Endodermal cell (in vitro differentiated cells): ENCODE measurements around the gene PLEKHM3. TPM values are rescaled to one million over a fixed set of nuclear protein-coding genes. Genes with fewer than 3 reads are reported as not detected.

Experiments
- DNase-seq: peaks from one replicate; pipeline ENCODE4 v3.0.0-alpha.2; 2017
- H3K27ac ChIP-seq: 2 replicates; pipeline ENCODE4 v1.5.1; 2013; ENCODE audit warnings: mild to moderate bottlenecking, low read depth, low read length, moderate library complexity
- H3K27me3 ChIP-seq: 2 replicates; pipeline ENCODE4 v1.6.1; 2013; ENCODE audit warnings: mild to moderate bottlenecking, low read length, moderate library complexity; ENCODE audit not compliant: insufficient read depth, control insufficient read depth, poor library complexity, severe bottlenecking
- H3K36me3 ChIP-seq: 2 replicates; pipeline ENCODE4 v1.7.0; 2013; ENCODE audit warnings: mild to moderate bottlenecking, low read length, moderate library complexity; ENCODE audit not compliant: control insufficient read depth, insufficient read depth
- H3K4me1 ChIP-seq: one replicate; pipeline ENCODE4 v1.7.0; 2013; ENCODE audit warnings: low read length; ENCODE audit not compliant: control insufficient read depth, insufficient read depth
- H3K4me3 ChIP-seq: 2 replicates; pipeline ENCODE4 v1.5.1; 2013; ENCODE audit warnings: mild to moderate bottlenecking, low read length, moderate library complexity
- H3K9ac ChIP-seq: 2 replicates; pipeline ENCODE4 v1.6.1; 2013; ENCODE audit warnings: mild to moderate bottlenecking, low read length, moderate library complexity; ENCODE audit not compliant: poor library complexity, severe bottlenecking; ENCODE audit errors: extremely low read depth
- H3K9me3 ChIP-seq: 2 replicates; pipeline ENCODE4 v1.6.1; 2013; ENCODE audit warnings: mild to moderate bottlenecking, low read length, moderate library complexity; ENCODE audit not compliant: control insufficient read depth
- H3K27ac Mint-ChIP-seq: 2 replicates; pipeline ENCODE4 v1.8.0; 2020; ENCODE audit warnings: mixed read lengths
- H3K27me3 Mint-ChIP-seq: 2 replicates; pipeline ENCODE4 v1.8.0; 2021; ENCODE audit warnings: mild to moderate bottlenecking, mixed read lengths; ENCODE audit not compliant: insufficient read depth
- H3K36me3 Mint-ChIP-seq: 2 replicates; pipeline ENCODE4 v1.8.0; 2020; ENCODE audit warnings: low read depth, mixed read lengths
- H3K4me1 Mint-ChIP-seq: 2 replicates; pipeline ENCODE4 v1.8.0; 2020; ENCODE audit warnings: mixed read lengths
- H3K4me3 Mint-ChIP-seq: 2 replicates; pipeline ENCODE4 v1.8.0; 2020; ENCODE audit warnings: mild to moderate bottlenecking, moderate library complexity, mixed read lengths
- H3K9me3 Mint-ChIP-seq: 2 replicates; pipeline ENCODE4 v1.8.0; 2020; ENCODE audit warnings: mild to moderate bottlenecking, mixed read lengths
- WGBS, 2 experiments: methylation state at CpG; one replicate each; pipeline versions ENCODE4 v1.1.5 to v1.1.7; 2013; ENCODE audit warnings: missing lambda C conversion rate in 2 of 2, mixed read lengths in 1 of 2; ENCODE audit not compliant: insufficient coverage in 1 of 2, insufficient read length in 1 of 2; 5-methylcytosine and 5-hydroxymethylcytosine counted together
- total RNA-seq, 2 donors: library from RNA; stranded (reverse); fragmentation: NEBNext Ultra II Directional in 1 of 2; extraction: Animal tissue kit (Norgen Biotek cat#: 25700) in 1 of 2; gene quantifications; 2 replicates in 1 of 2; 3 replicates in 1 of 2; pipeline ENCODE4 v1.2.1, GENCODE V29; 2021
- TF ChIP-seq, protein P1 (sequence below): fragments of 200-600 bp; sonication (generic); conservative IDR thresholded peaks from 2 replicates; pipeline ENCODE4 v1.5.0; 2021; ENCODE audit warnings: antibody characterized with exemption, mild to moderate bottlenecking

PLEKHM3 gene
- total RNA-seq, 2 donors from 2014 or later, result 13.3 to 17.9 TPM

DNA sequence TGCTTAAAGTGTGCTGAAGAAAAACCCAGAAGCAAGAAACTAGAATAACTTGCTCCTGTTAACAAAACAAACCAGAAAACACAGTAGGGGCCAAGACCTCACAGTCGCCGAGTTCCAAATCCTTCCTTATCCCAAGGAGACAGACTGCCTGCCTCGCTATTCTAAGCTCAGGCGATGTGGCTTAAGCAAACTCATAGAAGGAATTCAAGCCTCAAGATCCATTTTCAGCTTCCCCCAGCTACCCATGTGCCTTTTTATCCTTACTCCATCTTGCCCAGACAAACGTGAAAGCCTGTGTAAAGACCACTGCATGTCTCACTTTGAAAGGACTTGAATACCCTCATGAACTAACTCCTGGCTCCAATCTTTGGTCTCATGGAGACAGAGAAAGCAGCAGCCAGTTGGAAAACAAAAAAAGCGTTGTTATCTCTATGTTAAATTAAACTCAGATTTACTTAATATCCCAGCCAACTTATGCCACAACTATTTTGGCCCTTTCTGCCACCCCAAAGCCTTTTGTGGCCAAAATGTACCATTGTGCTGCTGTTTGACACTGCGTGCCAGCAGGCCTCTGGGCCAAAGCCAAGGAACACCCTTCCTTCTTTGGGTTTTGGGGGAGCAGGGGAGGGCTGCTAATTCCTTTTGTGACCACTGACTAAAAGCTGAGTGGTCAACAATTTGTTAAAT, 132.5 kb downstream of the PLEKHM3 start:
- Histone ChIP-seq H3K27me3 (no peaks in the 10 kb centered on the region), H3K9ac (no peak overlapping the region), H3K36me3 (no peaks in the 10 kb centered on the region), H3K27ac (no peak overlapping the region), H3K4me1 (peaks cover 44% of the 10 kb centered on the region), H3K9me3 (no peaks in the 10 kb centered on the region), H3K4me3 (no peak overlapping the region)
- Mint-ChIP-seq H3K9me3 (no peaks in the 10 kb centered on the region), H3K27me3 (no peaks in the 10 kb centered on the region), H3K27ac (peak overlapping the region; percentile 86), H3K4me3 (no peak overlapping the region), H3K36me3 (peaks cover 2% of the 10 kb centered on the region), H3K4me1 (peaks cover 63% of the 10 kb centered on the region)
- WGBS, 2 experiments, result 71 to 82% methylated on average over 3 to 7 of the region's 7 CpGs
- DNase-seq, result no peak
- TF ChIP-seq, protein P1, sequence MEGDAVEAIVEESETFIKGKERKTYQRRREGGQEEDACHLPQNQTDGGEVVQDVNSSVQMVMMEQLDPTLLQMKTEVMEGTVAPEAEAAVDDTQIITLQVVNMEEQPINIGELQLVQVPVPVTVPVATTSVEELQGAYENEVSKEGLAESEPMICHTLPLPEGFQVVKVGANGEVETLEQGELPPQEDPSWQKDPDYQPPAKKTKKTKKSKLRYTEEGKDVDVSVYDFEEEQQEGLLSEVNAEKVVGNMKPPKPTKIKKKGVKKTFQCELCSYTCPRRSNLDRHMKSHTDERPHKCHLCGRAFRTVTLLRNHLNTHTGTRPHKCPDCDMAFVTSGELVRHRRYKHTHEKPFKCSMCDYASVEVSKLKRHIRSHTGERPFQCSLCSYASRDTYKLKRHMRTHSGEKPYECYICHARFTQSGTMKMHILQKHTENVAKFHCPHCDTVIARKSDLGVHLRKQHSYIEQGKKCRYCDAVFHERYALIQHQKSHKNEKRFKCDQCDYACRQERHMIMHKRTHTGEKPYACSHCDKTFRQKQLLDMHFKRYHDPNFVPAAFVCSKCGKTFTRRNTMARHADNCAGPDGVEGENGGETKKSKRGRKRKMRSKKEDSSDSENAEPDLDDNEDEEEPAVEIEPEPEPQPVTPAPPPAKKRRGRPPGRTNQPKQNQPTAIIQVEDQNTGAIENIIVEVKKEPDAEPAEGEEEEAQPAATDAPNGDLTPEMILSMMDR, result no peak

DNA sequence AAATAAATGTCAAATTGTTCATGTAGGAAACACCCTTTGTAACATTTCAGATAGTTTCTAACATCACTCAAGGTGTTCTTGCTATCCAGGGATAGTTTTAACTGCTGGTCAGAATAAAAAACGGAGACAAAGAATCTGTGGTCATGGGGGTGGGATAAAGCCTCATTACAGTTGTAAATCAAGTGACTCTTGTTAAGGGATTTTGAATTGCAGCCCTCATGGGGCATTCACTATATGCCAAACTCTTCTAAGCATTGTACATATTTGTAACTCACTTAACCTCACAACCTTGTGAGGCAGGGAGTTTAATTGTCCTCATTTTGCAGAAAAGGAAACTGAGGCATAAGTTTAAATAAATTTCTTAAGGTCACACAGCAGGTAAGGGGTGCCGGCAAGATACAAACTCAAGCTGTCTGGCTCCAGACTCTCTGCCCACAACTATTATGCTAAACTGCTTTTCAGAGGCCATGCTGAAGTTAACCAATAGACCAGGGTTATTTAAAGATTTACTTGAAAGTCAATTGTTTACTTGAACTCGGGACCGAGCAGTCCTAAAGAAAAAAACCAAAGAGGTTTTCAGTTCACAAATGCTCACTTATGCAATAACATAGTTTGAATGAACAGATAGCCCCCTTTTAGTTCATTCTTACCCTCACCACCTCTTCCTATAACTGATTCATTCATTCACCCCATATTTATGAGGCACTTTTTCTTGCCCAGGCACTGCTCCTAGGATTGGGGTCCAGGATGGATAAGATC, 134.1 kb downstream of the PLEKHM3 start:
- no peak for DNase-seq
- H3K9ac ChIP-seq, result no peak overlapping the region
- no peak overlapping the region for H3K27ac Mint-ChIP-seq
- H3K4me3 ChIP-seq, result no peak overlapping the region
- no peaks in the 10 kb centered on the region for H3K9me3 Mint-ChIP-seq
- H3K4me3 Mint-ChIP-seq, result no peak overlapping the region
- H3K36me3 ChIP-seq, result no peaks in the 10 kb centered on the region
- H3K36me3 Mint-ChIP-seq, result peaks cover 2% of the 10 kb centered on the region
- TF ChIP-seq, protein P1, result no peak
- no peak overlapping the region for H3K27ac ChIP-seq
- H3K9me3 ChIP-seq, result no peaks in the 10 kb centered on the region
- no peaks in the 10 kb centered on the region for H3K27me3 Mint-ChIP-seq
- 81 to 82% methylated on average over 3 to 4 of the region's 4 CpGs for WGBS, 2 experiments
- no peaks in the 10 kb centered on the region for H3K27me3 ChIP-seq
- H3K4me1 Mint-ChIP-seq, result peaks cover 52% of the 10 kb centered on the region
- H3K4me1 ChIP-seq, result peaks cover 30% of the 10 kb centered on the region

DNA sequence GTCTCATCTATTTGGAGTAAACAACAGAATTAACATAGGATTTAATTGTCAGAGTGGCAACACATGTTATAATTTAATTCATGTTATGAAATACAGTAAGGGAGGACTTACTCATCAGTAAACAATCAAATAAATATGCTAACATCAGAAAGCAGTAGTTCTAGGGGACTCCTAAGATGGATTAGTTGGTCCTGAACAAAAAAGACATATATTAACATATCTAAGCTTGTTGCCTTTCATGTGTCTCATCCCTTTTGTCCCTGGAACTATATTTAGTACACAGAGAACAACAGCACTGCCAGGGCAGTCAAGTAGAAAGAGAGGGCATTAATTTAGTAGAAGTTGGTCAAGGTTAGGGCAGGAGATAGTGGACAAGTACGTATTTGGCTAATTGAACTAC, 137.8 kb downstream of the PLEKHM3 start:
- 82 to 94% methylated on average over 1 of the region's 1 CpG for WGBS, 2 experiments
- no peaks in the 10 kb centered on the region for H3K9me3 ChIP-seq
- H3K9ac ChIP-seq, result no peak overlapping the region
- TF ChIP-seq, protein P1, result no peak
- H3K27me3 ChIP-seq, result no peaks in the 10 kb centered on the region
- H3K27me3 Mint-ChIP-seq, result no peaks in the 10 kb centered on the region
- peaks cover 6% of the 10 kb centered on the region for H3K36me3 Mint-ChIP-seq
- H3K4me3 Mint-ChIP-seq, result no peak overlapping the region
- H3K4me3 ChIP-seq, result no peak overlapping the region
- H3K4me1 ChIP-seq, result peaks cover 14% of the 10 kb centered on the region
- no peak overlapping the region for H3K27ac Mint-ChIP-seq
- no peaks in the 10 kb centered on the region for H3K36me3 ChIP-seq
- DNase-seq, result no peak
- no peak overlapping the region for H3K27ac ChIP-seq
- H3K4me1 Mint-ChIP-seq, result peaks cover 30% of the 10 kb centered on the region
- H3K9me3 Mint-ChIP-seq, result no peaks in the 10 kb centered on the region
